MCF 10A (cell line): Measurements from ENCODE around the gene SLCO2A1. TPM values are rescaled to one million over a fixed set of nuclear protein-coding genes. Genes with fewer than 3 reads are reported as not detected.

Experiments used
- BruUV-seq: library from RNA; stranded (reverse); fragments of 400-500 nt; replicated peaks from 2 replicates; lab custom pipeline; 2021; lab: Mats Ljungman, UMichigan
- CTCF ChIA-PET: fragments of 300-600 bp; sonication (Branson Sonifier 250); formaldehyde crosslinking; extraction: SDS; loops from one replicate; lab custom pipeline; 2021; ENCODE audit warnings: antibody characterized with exemption, inconsistent platforms; lab: Yijun Ruan, JAX
- POLR2A ChIA-PET: fragments of 300-600, 350-650 bp; sonication (Branson Sonifier 250); formaldehyde crosslinking; extraction: SDS; loops from one replicate; lab custom pipeline; 2020; ENCODE audit warnings: antibody characterized with exemption, inconsistent platforms; lab: Yijun Ruan, JAX
- DNase-seq: peaks from one replicate; pipeline ENCODE4 v3.0.0-alpha.2; 2018; ENCODE audit not compliant: unreplicated experiment
- H3K27ac Mint-ChIP-seq: one replicate; pipeline ENCODE4 v1.8.0; 2022; ENCODE audit warnings: mild to moderate bottlenecking, low read depth, mixed read lengths; ENCODE audit not compliant: unreplicated experiment
- H3K27me3 Mint-ChIP-seq: one replicate; pipeline ENCODE4 v1.8.0; 2022; ENCODE audit warnings: mixed read lengths; ENCODE audit not compliant: insufficient read depth, unreplicated experiment
- H3K36me3 Mint-ChIP-seq: one replicate; pipeline ENCODE4 v1.8.0; 2022; ENCODE audit warnings: mild to moderate bottlenecking, moderate library complexity, mixed read lengths; ENCODE audit not compliant: insufficient read depth, unreplicated experiment
- H3K4me1 Mint-ChIP-seq: one replicate; pipeline ENCODE4 v1.8.0; 2022; ENCODE audit warnings: mixed read lengths; ENCODE audit not compliant: insufficient read depth, unreplicated experiment
- H3K4me3 Mint-ChIP-seq: one replicate; pipeline ENCODE4 v1.8.0; 2022; ENCODE audit warnings: mild to moderate bottlenecking, moderate library complexity, mixed read lengths; ENCODE audit not compliant: unreplicated experiment
- H3K9me3 Mint-ChIP-seq: one replicate; pipeline ENCODE4 v1.8.0; 2022; ENCODE audit warnings: mixed read lengths; ENCODE audit not compliant: unreplicated experiment
- intact Hi-C: fragments of 100-400 bp; cut with micrococcal nuclease; formaldehyde crosslinking; loops from 2 replicates; pipeline ENCODE4 v1.14.1; 2022
- total RNA-seq: library from RNA; stranded (reverse); gene quantifications from 2 replicates; pipeline ENCODE4 v1.2.3, GENCODE V29; 2022
- TF ChIP-seq, protein P1 (sequence below): fragments of 200-600 bp; IDR thresholded peaks from one replicate; pipeline ENCODE4 v1.8.0; 2022; ENCODE audit warnings: antibody characterized with exemption, mild to moderate bottlenecking; ENCODE audit not compliant: unreplicated experiment

The SLCO2A1 gene
- total RNA-seq, 1 experiment from 2014 or later = 1.0 TPM

DNA sequence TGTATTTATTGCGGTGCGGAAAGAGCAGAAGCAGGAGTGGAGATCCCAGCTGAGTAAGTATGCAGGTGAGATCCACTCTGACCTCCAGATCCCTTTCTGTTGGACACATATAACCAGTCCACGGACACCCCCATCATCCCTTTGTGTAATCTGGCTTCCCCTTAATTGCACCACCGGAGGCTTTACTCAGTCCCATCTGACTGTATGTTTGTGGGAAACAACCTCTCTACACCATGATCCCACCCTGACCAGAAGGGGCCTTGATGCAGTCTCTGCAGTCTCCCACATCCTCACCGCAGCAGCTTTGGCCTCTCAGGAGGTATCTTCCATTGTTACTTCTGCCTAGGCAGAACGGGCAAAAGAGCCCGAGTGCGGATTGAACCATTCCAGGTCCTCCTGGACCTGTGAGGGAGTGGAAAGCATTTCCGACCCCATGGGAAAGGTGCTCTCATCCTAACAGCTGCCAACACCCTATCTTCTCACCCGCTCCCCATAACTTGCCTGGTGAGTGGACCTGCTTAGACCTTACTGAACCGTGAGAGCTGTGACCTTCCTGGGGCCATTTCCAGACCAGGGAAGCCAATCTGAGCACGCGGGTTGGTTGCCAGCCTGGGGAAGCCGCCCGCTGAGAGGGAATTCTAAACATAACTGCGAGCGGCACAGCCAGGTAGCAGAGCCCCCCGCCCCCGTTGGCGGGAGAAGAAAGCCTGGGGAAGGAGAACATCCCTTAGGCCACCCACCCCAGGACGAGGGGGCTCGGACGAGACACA lies 1.1 kb downstream of the SLCO2A1 start:
- no peaks in the 10 kb centered on the region for H3K27me3 Mint-ChIP-seq

DNA sequence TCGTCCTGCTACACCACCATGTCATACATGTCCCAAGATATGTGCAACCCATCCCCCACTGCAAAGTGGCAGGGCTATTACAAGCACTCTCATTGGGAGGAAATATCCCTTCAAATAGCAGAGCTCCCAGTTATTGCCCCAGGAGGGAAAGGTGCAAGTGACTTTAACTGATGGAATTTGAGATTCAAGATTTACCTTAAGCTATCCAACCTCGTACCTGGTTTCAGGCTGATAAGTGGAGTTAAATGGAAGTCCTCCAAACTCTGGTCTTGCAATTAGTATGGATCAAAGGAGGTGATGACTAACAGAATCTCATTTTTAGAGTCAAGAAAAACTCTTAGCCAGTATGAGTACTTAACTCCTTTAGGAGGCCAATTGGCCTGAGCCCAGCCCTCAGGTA lies 2.1 kb downstream of the SLCO2A1 start:
- Mint-ChIP-seq H3K4me1 (no peaks in the 10 kb centered on the region), H3K9me3 (no peaks in the 10 kb centered on the region), H3K36me3 (no peaks in the 10 kb centered on the region), H3K27ac (no peak overlapping the region), H3K27me3 (no peaks in the 10 kb centered on the region), H3K4me3 (no peak overlapping the region)
- CTCF ChIA-PET = no interaction called here
- no TSS peak for BruUV-seq
- TF ChIP-seq, protein P1, sequence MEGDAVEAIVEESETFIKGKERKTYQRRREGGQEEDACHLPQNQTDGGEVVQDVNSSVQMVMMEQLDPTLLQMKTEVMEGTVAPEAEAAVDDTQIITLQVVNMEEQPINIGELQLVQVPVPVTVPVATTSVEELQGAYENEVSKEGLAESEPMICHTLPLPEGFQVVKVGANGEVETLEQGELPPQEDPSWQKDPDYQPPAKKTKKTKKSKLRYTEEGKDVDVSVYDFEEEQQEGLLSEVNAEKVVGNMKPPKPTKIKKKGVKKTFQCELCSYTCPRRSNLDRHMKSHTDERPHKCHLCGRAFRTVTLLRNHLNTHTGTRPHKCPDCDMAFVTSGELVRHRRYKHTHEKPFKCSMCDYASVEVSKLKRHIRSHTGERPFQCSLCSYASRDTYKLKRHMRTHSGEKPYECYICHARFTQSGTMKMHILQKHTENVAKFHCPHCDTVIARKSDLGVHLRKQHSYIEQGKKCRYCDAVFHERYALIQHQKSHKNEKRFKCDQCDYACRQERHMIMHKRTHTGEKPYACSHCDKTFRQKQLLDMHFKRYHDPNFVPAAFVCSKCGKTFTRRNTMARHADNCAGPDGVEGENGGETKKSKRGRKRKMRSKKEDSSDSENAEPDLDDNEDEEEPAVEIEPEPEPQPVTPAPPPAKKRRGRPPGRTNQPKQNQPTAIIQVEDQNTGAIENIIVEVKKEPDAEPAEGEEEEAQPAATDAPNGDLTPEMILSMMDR = no peak
- intact Hi-C loops = no loop called here
- DNase-seq = no peak
- POLR2A ChIA-PET = interaction anchor here (1.0 kb wide), 1 partner anchor 9 kb away, joined by 3 read pairs; no protein-coding TSS in a partner anchor

More for the DNA sequence above, 1.1 kb downstream of the SLCO2A1 start:
- Mint-ChIP-seq H3K27ac (no peak overlapping the region), H3K4me1 (no peaks in the 10 kb centered on the region), H3K9me3 (no peaks in the 10 kb centered on the region), H3K36me3 (no peaks in the 10 kb centered on the region), H3K4me3 (peak overlapping the region; percentile 76)
- POLR2A ChIA-PET = no interaction called here
- TF ChIP-seq, protein P1 = no peak
- intact Hi-C loops = no loop called here
- CTCF ChIA-PET = no interaction called here
- no peak for DNase-seq
- no TSS peak for BruUV-seq

DNA sequence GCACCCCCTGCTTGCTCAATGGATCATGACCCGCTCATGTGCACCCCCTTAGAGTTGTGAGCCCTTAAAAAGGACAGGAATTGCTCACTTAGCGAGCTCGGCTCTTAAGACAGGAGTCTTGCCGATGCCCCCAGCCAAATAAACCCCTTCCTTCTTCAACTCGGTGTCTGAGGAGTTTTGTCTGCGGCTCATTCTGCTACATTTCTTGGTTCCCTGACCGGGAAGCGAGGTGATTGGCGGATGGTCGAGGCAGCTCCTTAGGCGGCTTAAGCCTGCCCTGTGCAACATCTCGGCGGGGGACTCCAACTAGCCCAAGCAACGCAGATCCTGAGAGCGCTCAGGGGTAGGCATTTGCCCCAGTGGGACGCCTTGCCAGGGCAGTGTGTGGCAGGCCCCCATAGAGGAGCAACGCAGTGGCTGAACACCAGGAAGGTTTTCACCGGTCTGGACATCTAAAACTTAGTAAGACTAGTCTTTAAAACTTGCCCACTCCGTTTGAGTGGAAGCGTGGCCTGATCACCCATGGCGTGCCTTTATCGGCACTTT lies 9.5 kb downstream of the SLCO2A1 start:
- POLR2A ChIA-PET = no interaction called here
- CTCF ChIA-PET = no interaction called here
- no peak overlapping the region for H3K27ac Mint-ChIP-seq
- no peak for DNase-seq
- no TSS peak for BruUV-seq
- H3K9me3 Mint-ChIP-seq = no peaks in the 10 kb centered on the region
- TF ChIP-seq, protein P1 = no peak
- no peaks in the 10 kb centered on the region for H3K4me1 Mint-ChIP-seq
- no peaks in the 10 kb centered on the region for H3K27me3 Mint-ChIP-seq
- intact Hi-C loops = no loop called here
- H3K36me3 Mint-ChIP-seq = no peaks in the 10 kb centered on the region
- H3K4me3 Mint-ChIP-seq = no peak overlapping the region

- TF ChIP-seq, protein P1 = no peak
- Mint-ChIP-seq H3K4me3 (no peak overlapping the region), H3K27ac (no peak overlapping the region), H3K4me1 (no peaks in the 10 kb centered on the region), H3K27me3 (no peaks in the 10 kb centered on the region), H3K9me3 (no peaks in the 10 kb centered on the region), H3K36me3 (no peaks in the 10 kb centered on the region)
- intact Hi-C loops = no loop called here
- no peak for DNase-seq
- POLR2A ChIA-PET = interaction anchor here (1.0 kb wide), 1 partner anchor 9 kb away, joined by 3 read pairs; no protein-coding TSS in a partner anchor
- BruUV-seq = no TSS peak
- CTCF ChIA-PET = interaction anchor here (0.6 kb wide), 2 partner anchors 38 to 216 kb away, joined by 3 to 5 read pairs; no protein-coding TSS in a partner anchor
These were observed 10.9 kb downstream of the SLCO2A1 start for GRCh38 chr3:134018850-134019249.
